WTC11 (cell line): ENCODE measurements around the gene PKP2.

Experiments
- SP1 ChIP-seq: sonication (generic); formaldehyde crosslinking; conservative IDR thresholded peaks from 2 replicates; pipeline ENCODE4 v1.8.1; 2022; ENCODE audit warnings: missing genetic modification reagents
- TEAD1 ChIP-seq: sonication (generic); formaldehyde crosslinking; IDR thresholded peaks from 2 replicates; pipeline ENCODE4 v1.8.0; 2022; ENCODE audit warnings: mild to moderate bottlenecking, missing genetic modification reagents
- TF ChIP-seq, protein P1 (sequence below): sonication (generic); formaldehyde crosslinking; IDR thresholded peaks from 2 replicates; pipeline ENCODE4 v1.8.0; 2023; ENCODE audit warnings: mild to moderate bottlenecking, missing genetic modification reagents
- TF ChIP-seq, protein P2 (sequence below): fragments of 200-600 bp; IDR thresholded peaks from 2 replicates; pipeline ENCODE4 v1.8.0; 2022; ENCODE audit warnings: antibody characterized with exemption
- TF ChIP-seq, protein P3 (sequence below): sonication (generic); formaldehyde crosslinking; IDR thresholded peaks from 2 replicates; pipeline ENCODE4 v1.8.1; 2022; ENCODE audit warnings: mild to moderate bottlenecking, missing genetic modification reagents, moderate library complexity, borderline replicate concordance

DNA sequence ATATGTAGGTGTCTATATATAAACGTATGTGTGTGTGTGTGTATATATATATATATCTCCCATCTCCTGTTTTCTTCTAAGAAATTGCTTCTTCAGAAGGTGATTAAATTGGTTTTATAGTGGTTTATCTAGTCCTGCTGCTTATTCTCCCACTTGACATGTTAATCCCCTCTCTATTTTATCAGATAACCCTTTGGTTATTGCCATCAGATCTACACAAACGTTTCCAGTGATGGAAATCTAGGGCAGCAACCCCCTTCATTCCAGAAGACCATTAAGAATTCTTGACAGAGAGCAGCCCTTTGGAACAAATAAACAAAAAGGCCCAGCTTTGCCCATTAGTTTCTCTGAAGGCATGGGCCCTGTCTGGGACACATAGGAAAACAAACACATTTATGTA, 106.7 kb downstream of the PKP2 start:
- TF ChIP-seq, protein P1, sequence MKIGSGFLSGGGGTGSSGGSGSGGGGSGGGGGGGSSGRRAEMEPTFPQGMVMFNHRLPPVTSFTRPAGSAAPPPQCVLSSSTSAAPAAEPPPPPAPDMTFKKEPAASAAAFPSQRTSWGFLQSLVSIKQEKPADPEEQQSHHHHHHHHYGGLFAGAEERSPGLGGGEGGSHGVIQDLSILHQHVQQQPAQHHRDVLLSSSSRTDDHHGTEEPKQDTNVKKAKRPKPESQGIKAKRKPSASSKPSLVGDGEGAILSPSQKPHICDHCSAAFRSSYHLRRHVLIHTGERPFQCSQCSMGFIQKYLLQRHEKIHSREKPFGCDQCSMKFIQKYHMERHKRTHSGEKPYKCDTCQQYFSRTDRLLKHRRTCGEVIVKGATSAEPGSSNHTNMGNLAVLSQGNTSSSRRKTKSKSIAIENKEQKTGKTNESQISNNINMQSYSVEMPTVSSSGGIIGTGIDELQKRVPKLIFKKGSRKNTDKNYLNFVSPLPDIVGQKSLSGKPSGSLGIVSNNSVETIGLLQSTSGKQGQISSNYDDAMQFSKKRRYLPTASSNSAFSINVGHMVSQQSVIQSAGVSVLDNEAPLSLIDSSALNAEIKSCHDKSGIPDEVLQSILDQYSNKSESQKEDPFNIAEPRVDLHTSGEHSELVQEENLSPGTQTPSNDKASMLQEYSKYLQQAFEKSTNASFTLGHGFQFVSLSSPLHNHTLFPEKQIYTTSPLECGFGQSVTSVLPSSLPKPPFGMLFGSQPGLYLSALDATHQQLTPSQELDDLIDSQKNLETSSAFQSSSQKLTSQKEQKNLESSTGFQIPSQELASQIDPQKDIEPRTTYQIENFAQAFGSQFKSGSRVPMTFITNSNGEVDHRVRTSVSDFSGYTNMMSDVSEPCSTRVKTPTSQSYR, result no peak
- TF ChIP-seq, protein P2, sequence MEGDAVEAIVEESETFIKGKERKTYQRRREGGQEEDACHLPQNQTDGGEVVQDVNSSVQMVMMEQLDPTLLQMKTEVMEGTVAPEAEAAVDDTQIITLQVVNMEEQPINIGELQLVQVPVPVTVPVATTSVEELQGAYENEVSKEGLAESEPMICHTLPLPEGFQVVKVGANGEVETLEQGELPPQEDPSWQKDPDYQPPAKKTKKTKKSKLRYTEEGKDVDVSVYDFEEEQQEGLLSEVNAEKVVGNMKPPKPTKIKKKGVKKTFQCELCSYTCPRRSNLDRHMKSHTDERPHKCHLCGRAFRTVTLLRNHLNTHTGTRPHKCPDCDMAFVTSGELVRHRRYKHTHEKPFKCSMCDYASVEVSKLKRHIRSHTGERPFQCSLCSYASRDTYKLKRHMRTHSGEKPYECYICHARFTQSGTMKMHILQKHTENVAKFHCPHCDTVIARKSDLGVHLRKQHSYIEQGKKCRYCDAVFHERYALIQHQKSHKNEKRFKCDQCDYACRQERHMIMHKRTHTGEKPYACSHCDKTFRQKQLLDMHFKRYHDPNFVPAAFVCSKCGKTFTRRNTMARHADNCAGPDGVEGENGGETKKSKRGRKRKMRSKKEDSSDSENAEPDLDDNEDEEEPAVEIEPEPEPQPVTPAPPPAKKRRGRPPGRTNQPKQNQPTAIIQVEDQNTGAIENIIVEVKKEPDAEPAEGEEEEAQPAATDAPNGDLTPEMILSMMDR, result no peak
- no peak for TF ChIP-seq TEAD1
- TF ChIP-seq, protein P3, sequence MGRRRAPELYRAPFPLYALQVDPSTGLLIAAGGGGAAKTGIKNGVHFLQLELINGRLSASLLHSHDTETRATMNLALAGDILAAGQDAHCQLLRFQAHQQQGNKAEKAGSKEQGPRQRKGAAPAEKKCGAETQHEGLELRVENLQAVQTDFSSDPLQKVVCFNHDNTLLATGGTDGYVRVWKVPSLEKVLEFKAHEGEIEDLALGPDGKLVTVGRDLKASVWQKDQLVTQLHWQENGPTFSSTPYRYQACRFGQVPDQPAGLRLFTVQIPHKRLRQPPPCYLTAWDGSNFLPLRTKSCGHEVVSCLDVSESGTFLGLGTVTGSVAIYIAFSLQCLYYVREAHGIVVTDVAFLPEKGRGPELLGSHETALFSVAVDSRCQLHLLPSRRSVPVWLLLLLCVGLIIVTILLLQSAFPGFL (CRISPR knock-in tag), result no peak
- no peak for TF ChIP-seq SP1 (CRISPR knock-in tag)
